SKM-1 (cell line): ENCODE data around the gene PPFIA3.
A peak's percentile ranks its signal among the peaks of the same experiment; 100 is the strongest.
"Not testable (repeated sequence)": the region's sequence is repeated elsewhere in the genome, so short reads cannot be mapped to it uniquely, and the experiment has no call there.

Source experiments
- DNase-seq: peaks from one replicate; lab custom pipeline; 2025; ENCODE audit not compliant: unreplicated experiment; lab: John Stamatoyannopoulos, UW

The PPFIA3 gene

GRCh38 chr19:49102303-49102702 is 17.0 kb upstream of the PPFIA3 start:
- no peak for DNase-seq

- no peak for DNase-seq
Measured at GRCh38 chr19:49103331-49104085, 15.8 kb upstream of the PPFIA3 start.

GRCh38 chr19:49104229-49104864 is 15.0 kb upstream of the PPFIA3 start:
- no peak for DNase-seq

- DNase-seq: no peak
Measured at GRCh38 chr19:49106648-49107135, 12.7 kb upstream of the PPFIA3 start.

- no peak for DNase-seq
Measured at GRCh38 chr19:49107625-49108459, 11.5 kb upstream of the PPFIA3 start.

GRCh38 chr19:49109051-49109450 is 10.3 kb upstream of the PPFIA3 start:
- no peak for DNase-seq

- no peak for DNase-seq
Measured at GRCh38 chr19:49109569-49110233, 9.6 kb upstream of the PPFIA3 start.

GRCh38 chr19:49110567-49110966 is 8.8 kb upstream of the PPFIA3 start:
- DNase-seq: no peak

- no peak for DNase-seq
Measured at GRCh38 chr19:49111218-49111998, 7.9 kb upstream of the PPFIA3 start.

GRCh38 chr19:49113762-49114629 is 5.3 kb upstream of the PPFIA3 start, which contains the start of gene LIN7B:
Gene LIN7B (plus strand): TSS chr19:49114370. CDS start chr19:49114405, 35 bp downstream.
- DNase-seq: no peak

- no peak for DNase-seq
Measured at GRCh38 chr19:49114630-49115363, 4.5 kb upstream of the PPFIA3 start.

- DNase-seq: no peak
Measured at GRCh38 chr19:49116544-49116943, 2.8 kb upstream of the PPFIA3 start.

- DNase-seq: no peak
Measured at GRCh38 chr19:49117677-49118564, 1.4 kb upstream of the PPFIA3 start.

- peak; percentile 55 for DNase-seq
Measured at GRCh38 chr19:49118565-49119410, 556 bp upstream of the PPFIA3 start, which contains the start of gene C19orf73. Gene C19orf73 (minus strand): TSS chr19:49119143. CDS start chr19:49119022, 121 bp downstream.

GRCh38 chr19:49120325-49120683 is 960 bp downstream of the PPFIA3 start:
- no peak for DNase-seq

- DNase-seq: no peak
Measured at GRCh38 chr19:49120868-49121267, 1.5 kb downstream of the PPFIA3 start.

- not testable (repeated sequence) for DNase-seq
Measured at GRCh38 chr19:49121841-49122240, 2.5 kb downstream of the PPFIA3 start.
